ENCODE data around the gene SPECC1. TPM values are rescaled to one million over a fixed set of nuclear protein-coding genes. Genes with fewer than 3 reads are reported as not detected.
"Not testable (repeated sequence)": the region's sequence is repeated elsewhere in the genome, so short reads cannot be mapped to it uniquely, and the experiment has no call there.

The SPECC1 gene
- total and polyA plus RNA-seq, 10 of the 15 experiments (the other 5 are each of a cell fraction or from before 2014, with no cell fraction given): 6.4 to 40.6 (median 23.9) TPM

GRCh38 chr17:20320535-20321229, 311.5 kb downstream of the SPECC1 start (continued):
- TF ChIP-seq, protein P1, sequence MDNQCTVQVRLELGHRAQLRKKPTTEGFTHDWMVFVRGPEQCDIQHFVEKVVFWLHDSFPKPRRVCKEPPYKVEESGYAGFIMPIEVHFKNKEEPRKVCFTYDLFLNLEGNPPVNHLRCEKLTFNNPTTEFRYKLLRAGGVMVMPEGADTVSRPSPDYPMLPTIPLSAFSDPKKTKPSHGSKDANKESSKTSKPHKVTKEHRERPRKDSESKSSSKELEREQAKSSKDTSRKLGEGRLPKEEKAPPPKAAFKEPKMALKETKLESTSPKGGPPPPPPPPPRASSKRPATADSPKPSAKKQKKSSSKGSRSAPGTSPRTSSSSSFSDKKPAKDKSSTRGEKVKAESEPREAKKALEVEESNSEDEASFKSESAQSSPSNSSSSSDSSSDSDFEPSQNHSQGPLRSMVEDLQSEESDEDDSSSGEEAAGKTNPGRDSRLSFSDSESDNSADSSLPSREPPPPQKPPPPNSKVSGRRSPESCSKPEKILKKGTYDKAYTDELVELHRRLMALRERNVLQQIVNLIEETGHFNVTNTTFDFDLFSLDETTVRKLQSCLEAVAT (IDR thresholded peaks at IDR 0.05): peak; percentile 83
- TF ChIP-seq SMARCA5 (IDR thresholded peaks at IDR 0.05) (peak; percentile 63; the same call in 1 of the 2 replicates), NBN (IDR thresholded peaks at IDR 0.05) (0 out of 2 replicates have a peak, but pooled peaks have one; percentile 36)

DNA sequence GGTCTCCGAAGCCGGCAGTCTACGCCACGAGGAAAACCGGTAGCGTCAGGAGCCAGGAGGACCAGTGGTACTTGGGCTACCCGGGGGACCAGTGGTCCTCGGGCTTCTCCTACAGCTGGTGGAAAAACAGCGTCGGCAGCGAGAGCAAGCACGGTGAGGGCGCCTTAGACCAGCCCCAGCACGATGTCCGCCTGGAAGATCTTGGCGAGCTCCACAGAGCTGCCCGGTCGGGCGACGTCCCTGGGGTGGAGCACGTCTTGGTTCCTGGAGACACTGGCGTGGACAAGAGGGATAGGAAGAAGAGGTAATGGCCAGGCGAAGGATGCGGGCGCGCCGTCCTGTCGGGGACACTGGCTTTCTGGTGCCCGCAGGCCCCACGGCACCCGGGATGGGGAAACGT, 312.2 kb downstream of the SPECC1 start:
- H3K36me3 ChIP-seq (ENCODE audit: control insufficient read depth in 2 of 2, insufficient read depth in 2 of 2, low read length in 1 of 2); H2AFZ ChIP-seq (ENCODE audit: control insufficient read depth, low read depth, low read length); RAD21 ChIA-PET (ENCODE audit: unreplicated experiment); DNase-seq (ENCODE audit: low read depth, low spot score); FAIRE-seq; H3K4me1 ChIP-seq (ENCODE audit: control insufficient read depth, insufficient read depth, low read length); H3K4me3 ChIP-seq; ATAC-seq; H4K20me1 ChIP-seq (ENCODE audit: control insufficient read depth, insufficient read depth); H3K4me2 ChIP-seq (ENCODE audit: control insufficient read depth, insufficient read depth); H3K9me3 ChIP-seq (replicated peaks; ENCODE audit: control insufficient read depth, insufficient read depth, low read length); in situ Hi-C loops (cut with MboI); BruUV-seq (replicated peaks); H3K9ac ChIP-seq (ENCODE audit: control insufficient read depth, insufficient read depth, low read length); H3K27me3 ChIP-seq (replicated peaks in 1 of 2; ENCODE audit: control insufficient read depth in 2 of 2, insufficient read depth in 2 of 2, low read length in 1 of 2); H3K27ac ChIP-seq (ENCODE audit: control insufficient read depth, insufficient read depth); H3K79me2 ChIP-seq (ENCODE audit: control insufficient read depth, insufficient read depth, low read length): not testable (repeated sequence)
- ChIA-PET POLR2A (interaction anchor here (0.6 kb wide), 1 partner anchor 60 kb away, joined by 3 read pairs; no protein-coding TSS in a partner anchor), SMC1A (ENCODE audit: uncharacterized antibody, unreplicated experiment) (interaction anchor here (0.9 kb wide), 1 partner anchor 196 kb away, joined by 3 read pairs; no protein-coding TSS in a partner anchor), CTCF (interaction anchor here (0.7 to 2.1 kb wide), 4 partner anchors 95 to 328 kb away, joined by 3 to 13 read pairs (median 6); no protein-coding TSS in a partner anchor)
- 87% methylated on average over 24 of the region's 32 CpGs for WGBS (ENCODE audit: insufficient coverage, insufficient replicate concordance, low lambda C conversion rate, missing lambda C conversion rate)
- intact Hi-C loops (cut with micrococcal nuclease; ENCODE audit: unreplicated experiment): loop anchor here (2.0 kb wide), 1 partner anchor 201 kb away; no protein-coding TSS in a partner anchor

- H3K4me3 ChIP-seq; intact Hi-C loops (cut with micrococcal nuclease; ENCODE audit: unreplicated experiment); H3K36me3 ChIP-seq (ENCODE audit: control insufficient read depth in 2 of 2, insufficient read depth in 2 of 2, low read length in 1 of 2); H3K9ac ChIP-seq (ENCODE audit: control insufficient read depth, insufficient read depth, low read length); POLR2A ChIA-PET; FAIRE-seq; H3K4me1 ChIP-seq (ENCODE audit: control insufficient read depth, insufficient read depth, low read length); H3K9me3 ChIP-seq (replicated peaks; ENCODE audit: control insufficient read depth, insufficient read depth, low read length); H3K4me2 ChIP-seq (ENCODE audit: control insufficient read depth, insufficient read depth); H4K20me1 ChIP-seq (ENCODE audit: control insufficient read depth, insufficient read depth); CTCF ChIA-PET; BruUV-seq (replicated peaks); H3K27me3 ChIP-seq (replicated peaks in 1 of 2; ENCODE audit: control insufficient read depth in 2 of 2, insufficient read depth in 2 of 2, low read length in 1 of 2); DNase-seq (ENCODE audit: low read depth, low spot score); RAD21 ChIA-PET (ENCODE audit: unreplicated experiment); H2AFZ ChIP-seq (ENCODE audit: control insufficient read depth, low read depth, low read length); ATAC-seq; in situ Hi-C loops (cut with MboI); SMC1A ChIA-PET (ENCODE audit: uncharacterized antibody, unreplicated experiment); H3K79me2 ChIP-seq (ENCODE audit: control insufficient read depth, insufficient read depth, low read length); H3K27ac ChIP-seq (ENCODE audit: control insufficient read depth, insufficient read depth): not testable (repeated sequence)
- WGBS (ENCODE audit: insufficient coverage, insufficient replicate concordance, low lambda C conversion rate, missing lambda C conversion rate): 33% methylated on average over 3 of the region's 3 CpGs
These were observed 318.6 kb downstream of the SPECC1 start for GRCh38 chr17:20327739-20328138.

GRCh38 chr17:20351405-20351804, 342.2 kb downstream of the SPECC1 start:
- WGBS (ENCODE audit: insufficient coverage, insufficient replicate concordance, low lambda C conversion rate, missing lambda C conversion rate): no CpG with 5 or more reads among the region's 3 CpGs
- POLR2A ChIA-PET; H3K9ac ChIP-seq (ENCODE audit: control insufficient read depth, insufficient read depth, low read length); H3K27ac ChIP-seq (ENCODE audit: control insufficient read depth, insufficient read depth); H3K79me2 ChIP-seq (ENCODE audit: control insufficient read depth, insufficient read depth, low read length); in situ Hi-C loops (cut with MboI); BruUV-seq (replicated peaks); DNase-seq (ENCODE audit: low read depth, low spot score); FAIRE-seq; H3K4me1 ChIP-seq (ENCODE audit: control insufficient read depth, insufficient read depth, low read length); H3K9me3 ChIP-seq (replicated peaks; ENCODE audit: control insufficient read depth, insufficient read depth, low read length); RAD21 ChIA-PET (ENCODE audit: unreplicated experiment); H4K20me1 ChIP-seq (ENCODE audit: control insufficient read depth, insufficient read depth); CTCF ChIA-PET; ATAC-seq; H3K4me2 ChIP-seq (ENCODE audit: control insufficient read depth, insufficient read depth); H2AFZ ChIP-seq (ENCODE audit: control insufficient read depth, low read depth, low read length); intact Hi-C loops (cut with micrococcal nuclease; ENCODE audit: unreplicated experiment); H3K4me3 ChIP-seq; H3K27me3 ChIP-seq (replicated peaks in 1 of 2; ENCODE audit: control insufficient read depth in 2 of 2, insufficient read depth in 2 of 2, low read length in 1 of 2); SMC1A ChIA-PET (ENCODE audit: uncharacterized antibody, unreplicated experiment); H3K36me3 ChIP-seq (ENCODE audit: control insufficient read depth in 2 of 2, insufficient read depth in 2 of 2, low read length in 1 of 2): not testable (repeated sequence)
